MM.1S (cell line): ENCODE data around the gene VEPH1.

ENCODE experiments used
- DNase-seq: peaks from one replicate; pipeline ENCODE4 v3.0.0-alpha.2; 2015
- H2AFZ ChIP-seq: fragments of 300-600 bp; sonication (generic); 2 replicates; pipeline ENCODE4 v1.6.0; 2016; ENCODE audit warnings: antibody characterized with exemption, low read length
- H3F3A ChIP-seq: fragments of 300-600 bp; sonication (generic); 2 replicates; pipeline ENCODE4 v1.6.1; 2016; ENCODE audit warnings: mild to moderate bottlenecking, antibody characterized with exemption, low read length, moderate library complexity, mixed read lengths; ENCODE audit not compliant: insufficient read depth
- H3K27ac ChIP-seq: fragments of 300-600 bp; sonication (generic); 2 replicates; pipeline ENCODE4 v1.5.1; 2016; ENCODE audit warnings: mild to moderate bottlenecking, low read length
- H3K27me3 ChIP-seq: fragments of 300-600 bp; sonication (generic); replicated peaks from 2 replicates; pipeline ENCODE4 v1.6.0; 2016; ENCODE audit warnings: low read length; ENCODE audit not compliant: insufficient read depth
- H3K36me3 ChIP-seq: fragments of 300-600 bp; sonication (generic); replicated peaks from 2 replicates; pipeline ENCODE4 v1.6.1; 2016; ENCODE audit warnings: mild to moderate bottlenecking, low read length, mixed read lengths; ENCODE audit not compliant: insufficient read depth
- H3K4me1 ChIP-seq: fragments of 300-600 bp; sonication (generic); 2 replicates; pipeline ENCODE4 v1.6.1; 2016; ENCODE audit warnings: low read length, mixed read lengths
- H3K4me2 ChIP-seq: fragments of 300-600 bp; sonication (generic); 2 replicates; pipeline ENCODE4 v1.6.0; 2016; ENCODE audit warnings: low read depth, low read length
- H3K4me3 ChIP-seq: fragments of 300-600 bp; sonication (generic); 2 replicates; pipeline ENCODE4 v1.5.1; 2016; ENCODE audit warnings: low read length, mixed read lengths
- H3K79me2 ChIP-seq: fragments of 300-600 bp; sonication (generic); 2 replicates; pipeline ENCODE4 v1.6.1; 2016; ENCODE audit warnings: mixed run types, low read length, mixed read lengths
- H3K9ac ChIP-seq: fragments of 300-600 bp; sonication (generic); 2 replicates; pipeline ENCODE4 v1.6.1; 2016; ENCODE audit warnings: low read length, mixed read lengths
- H3K9me2 ChIP-seq: fragments of 300-600 bp; sonication (generic); replicated peaks from 2 replicates; pipeline ENCODE4 v1.6.1; 2016; ENCODE audit warnings: mild to moderate bottlenecking, low read length, mixed read lengths; ENCODE audit not compliant: insufficient read depth
- H3K9me3 ChIP-seq: fragments of 300-600 bp; sonication (generic); replicated peaks from 2 replicates; pipeline ENCODE4 v1.6.1; 2016; ENCODE audit warnings: mild to moderate bottlenecking, low read length, mixed read lengths; ENCODE audit not compliant: insufficient read depth
- H4K20me1 ChIP-seq: fragments of 300-600 bp; sonication (generic); 2 replicates; pipeline ENCODE4 v1.6.1; 2016; ENCODE audit warnings: mild to moderate bottlenecking, low read length, moderate library complexity, mixed read lengths; ENCODE audit not compliant: insufficient read depth
- EZH2 ChIP-seq: fragments of 300-600 bp; sonication (generic); optimal IDR thresholded peaks from 2 replicates; pipeline ENCODE3; 2017; ENCODE audit warnings: low read depth, mild to moderate bottlenecking, antibody characterized with exemption, low read length, mixed read lengths
- EZH2phosphoT487 ChIP-seq: fragments of 300-600 bp; sonication (generic); IDR thresholded peaks from 2 replicates; pipeline ENCODE4 v1.6.1; 2018; ENCODE audit warnings: antibody characterized with exemption, low read length
- TF ChIP-seq, protein P1 (sequence below): fragments of 300-600 bp; sonication (generic); IDR thresholded peaks from 2 replicates; pipeline ENCODE4 v1.5.1; 2016; ENCODE audit warnings: antibody characterized with exemption, low read length, mixed read lengths

The VEPH1 gene

GRCh38 chr3:157460253-157460652 lies 43.0 kb downstream of the VEPH1 start:
- Histone ChIP-seq H3K79me2 (no peaks in the 10 kb centered on the region), H2AFZ (no peak overlapping the region), H4K20me1 (no peaks in the 10 kb centered on the region), H3K4me1 (no peaks in the 10 kb centered on the region), H3K9me3 (no peaks in the 10 kb centered on the region), H3K36me3 (no peaks in the 10 kb centered on the region), H3K4me3 (no peak overlapping the region), H3K9me2 (no peaks in the 10 kb centered on the region), H3K27ac (no peak overlapping the region), H3K27me3 (no peaks in the 10 kb centered on the region), H3F3A (no peaks in the 10 kb centered on the region), H3K4me2 (no peak overlapping the region), H3K9ac (no peak overlapping the region)
- no peak for DNase-seq
- TF ChIP-seq, protein P1, sequence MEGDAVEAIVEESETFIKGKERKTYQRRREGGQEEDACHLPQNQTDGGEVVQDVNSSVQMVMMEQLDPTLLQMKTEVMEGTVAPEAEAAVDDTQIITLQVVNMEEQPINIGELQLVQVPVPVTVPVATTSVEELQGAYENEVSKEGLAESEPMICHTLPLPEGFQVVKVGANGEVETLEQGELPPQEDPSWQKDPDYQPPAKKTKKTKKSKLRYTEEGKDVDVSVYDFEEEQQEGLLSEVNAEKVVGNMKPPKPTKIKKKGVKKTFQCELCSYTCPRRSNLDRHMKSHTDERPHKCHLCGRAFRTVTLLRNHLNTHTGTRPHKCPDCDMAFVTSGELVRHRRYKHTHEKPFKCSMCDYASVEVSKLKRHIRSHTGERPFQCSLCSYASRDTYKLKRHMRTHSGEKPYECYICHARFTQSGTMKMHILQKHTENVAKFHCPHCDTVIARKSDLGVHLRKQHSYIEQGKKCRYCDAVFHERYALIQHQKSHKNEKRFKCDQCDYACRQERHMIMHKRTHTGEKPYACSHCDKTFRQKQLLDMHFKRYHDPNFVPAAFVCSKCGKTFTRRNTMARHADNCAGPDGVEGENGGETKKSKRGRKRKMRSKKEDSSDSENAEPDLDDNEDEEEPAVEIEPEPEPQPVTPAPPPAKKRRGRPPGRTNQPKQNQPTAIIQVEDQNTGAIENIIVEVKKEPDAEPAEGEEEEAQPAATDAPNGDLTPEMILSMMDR, result no peak
- no peak for TF ChIP-seq EZH2
- no peak for TF ChIP-seq EZH2phosphoT487

- H3K9ac ChIP-seq, result no peak overlapping the region
- no peaks in the 10 kb centered on the region for H3K9me3 ChIP-seq
- H3F3A ChIP-seq, result no peaks in the 10 kb centered on the region
- H2AFZ ChIP-seq, result no peak overlapping the region
- no peaks in the 10 kb centered on the region for H4K20me1 ChIP-seq
- H3K27ac ChIP-seq, result no peak overlapping the region
- no peaks in the 10 kb centered on the region for H3K4me1 ChIP-seq
- TF ChIP-seq EZH2phosphoT487 (no peak), EZH2 (no peak)
- TF ChIP-seq, protein P1, result no peak
- H3K4me2 ChIP-seq, result no peak overlapping the region
- no peaks in the 10 kb centered on the region for H3K36me3 ChIP-seq
- H3K4me3 ChIP-seq, result no peak overlapping the region
- H3K9me2 ChIP-seq, result no peaks in the 10 kb centered on the region
- no peaks in the 10 kb centered on the region for H3K27me3 ChIP-seq
- H3K79me2 ChIP-seq, result no peaks in the 10 kb centered on the region
- DNase-seq, result no peak
These were observed 43.5 kb downstream of the VEPH1 start for GRCh38 chr3:157459706-157460105.

DNA sequence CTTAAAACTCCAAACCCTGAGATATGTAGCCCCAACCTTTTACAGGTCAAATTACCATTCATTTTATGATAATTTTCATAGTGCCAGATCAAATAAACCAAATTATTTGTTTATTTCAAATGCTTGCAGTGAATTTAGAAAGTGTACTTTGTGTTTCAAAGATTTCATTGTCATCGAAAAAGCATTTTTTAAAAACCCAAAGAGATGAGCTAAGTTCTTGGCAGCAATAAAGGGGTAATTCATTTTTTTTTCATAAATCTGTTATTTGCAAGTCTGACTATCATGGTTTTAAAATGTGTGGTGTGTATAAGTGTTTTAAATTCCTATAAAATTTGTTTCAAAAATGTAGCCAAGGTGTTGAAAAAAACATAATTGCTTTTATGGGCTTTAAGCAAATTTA lies 49.4 kb downstream of the VEPH1 start:
- Histone ChIP-seq H3K9me3 (no peaks in the 10 kb centered on the region), H3K9me2 (no peaks in the 10 kb centered on the region), H3F3A (no peaks in the 10 kb centered on the region), H3K36me3 (no peaks in the 10 kb centered on the region), H3K27ac (no peak overlapping the region), H3K9ac (no peak overlapping the region), H3K4me3 (no peak overlapping the region), H3K79me2 (no peaks in the 10 kb centered on the region), H2AFZ (no peak overlapping the region), H3K4me2 (no peak overlapping the region), H3K4me1 (peaks cover 9% of the 10 kb centered on the region; the same call in 1 of the 2 replicates), H3K27me3 (no peaks in the 10 kb centered on the region), H4K20me1 (no peaks in the 10 kb centered on the region)
- TF ChIP-seq EZH2phosphoT487 (no peak), EZH2 (no peak)
- TF ChIP-seq, protein P1, result no peak
- DNase-seq, result no peak
